PFSK-1 (cell line): ENCODE data around the gene PIGL.

Source experiments
- POLR2AphosphoS5 ChIP-seq: IDR thresholded peaks from 2 replicates; pipeline ENCODE4 v1.6.1; 2012; ENCODE audit warnings: low read depth, mild to moderate bottlenecking, control low read depth, low read length, moderate library complexity
- SIN3A ChIP-seq: IDR thresholded peaks from 2 replicates; pipeline ENCODE4 v1.6.1; 2012; ENCODE audit warnings: mild to moderate bottlenecking, low read length, moderate library complexity, borderline replicate concordance; ENCODE audit not compliant: insufficient read depth
- TAF1 ChIP-seq: IDR thresholded peaks from 2 replicates; pipeline ENCODE4 v1.6.1; 2012; ENCODE audit warnings: low read length, control low read depth, borderline replicate concordance; ENCODE audit not compliant: insufficient read depth
- TF ChIP-seq, protein P1 (sequence below), 2 experiments: IDR thresholded peaks; 2 replicates each; pipeline versions ENCODE4 v1.6.1 to v1.8.0; 2011 to 2012; ENCODE audit warnings: low read depth in 2 of 2, low read length in 2 of 2, control low read depth in 1 of 2, inconsistent platforms in 1 of 2, mild to moderate bottlenecking in 1 of 2, moderate library complexity in 1 of 2; ENCODE audit not compliant: insufficient read depth in 1 of 2

DNA sequence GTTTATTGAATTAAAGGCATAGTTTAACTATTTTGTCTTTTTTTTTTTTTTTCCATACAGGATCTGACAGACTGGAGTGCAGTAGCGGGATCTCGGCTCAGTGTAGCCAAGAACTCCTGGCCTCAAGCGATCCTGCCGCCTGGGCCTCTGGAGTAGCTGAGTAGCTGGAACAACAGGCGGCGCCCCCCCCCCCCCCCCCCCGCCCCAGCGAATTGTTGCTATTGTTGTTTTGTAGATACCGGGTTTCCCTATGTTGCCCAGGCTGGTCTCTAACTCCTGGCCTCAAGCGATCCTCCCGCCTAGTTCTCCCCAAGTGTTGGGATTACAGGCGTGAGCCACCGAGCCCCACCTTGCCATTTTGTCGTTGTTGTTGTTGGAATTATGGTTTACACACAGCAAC, 137.6 kb downstream of the PIGL start:
- no peak for TF ChIP-seq SIN3A
- no peak for TF ChIP-seq POLR2AphosphoS5
- TF ChIP-seq, protein P1, sequence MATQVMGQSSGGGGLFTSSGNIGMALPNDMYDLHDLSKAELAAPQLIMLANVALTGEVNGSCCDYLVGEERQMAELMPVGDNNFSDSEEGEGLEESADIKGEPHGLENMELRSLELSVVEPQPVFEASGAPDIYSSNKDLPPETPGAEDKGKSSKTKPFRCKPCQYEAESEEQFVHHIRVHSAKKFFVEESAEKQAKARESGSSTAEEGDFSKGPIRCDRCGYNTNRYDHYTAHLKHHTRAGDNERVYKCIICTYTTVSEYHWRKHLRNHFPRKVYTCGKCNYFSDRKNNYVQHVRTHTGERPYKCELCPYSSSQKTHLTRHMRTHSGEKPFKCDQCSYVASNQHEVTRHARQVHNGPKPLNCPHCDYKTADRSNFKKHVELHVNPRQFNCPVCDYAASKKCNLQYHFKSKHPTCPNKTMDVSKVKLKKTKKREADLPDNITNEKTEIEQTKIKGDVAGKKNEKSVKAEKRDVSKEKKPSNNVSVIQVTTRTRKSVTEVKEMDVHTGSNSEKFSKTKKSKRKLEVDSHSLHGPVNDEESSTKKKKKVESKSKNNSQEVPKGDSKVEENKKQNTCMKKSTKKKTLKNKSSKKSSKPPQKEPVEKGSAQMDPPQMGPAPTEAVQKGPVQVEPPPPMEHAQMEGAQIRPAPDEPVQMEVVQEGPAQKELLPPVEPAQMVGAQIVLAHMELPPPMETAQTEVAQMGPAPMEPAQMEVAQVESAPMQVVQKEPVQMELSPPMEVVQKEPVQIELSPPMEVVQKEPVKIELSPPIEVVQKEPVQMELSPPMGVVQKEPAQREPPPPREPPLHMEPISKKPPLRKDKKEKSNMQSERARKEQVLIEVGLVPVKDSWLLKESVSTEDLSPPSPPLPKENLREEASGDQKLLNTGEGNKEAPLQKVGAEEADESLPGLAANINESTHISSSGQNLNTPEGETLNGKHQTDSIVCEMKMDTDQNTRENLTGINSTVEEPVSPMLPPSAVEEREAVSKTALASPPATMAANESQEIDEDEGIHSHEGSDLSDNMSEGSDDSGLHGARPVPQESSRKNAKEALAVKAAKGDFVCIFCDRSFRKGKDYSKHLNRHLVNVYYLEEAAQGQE (IDR thresholded peaks at IDR 0.05; ENCODE audit: insufficient read depth in 1 of 2, low read depth in 2 of 2, low read length in 2 of 2): no peak
- TF ChIP-seq TAF1: no peak
